Vagina (tissue), 2 donors: ENCODE data around the gene LZTFL1.

Experiments used
- CTCF ChIP-seq, 3 experiments: fragments of 450-650 bp in 2 of 3; fragments of 200-600 bp in 1 of 3; sonication (generic) in 1 of 3; IDR thresholded peaks; one replicate each; pipeline ENCODE4 v1.5.1; 2017 to 2019; ENCODE audit warnings: antibody characterized with exemption in 3 of 3, mild to moderate bottlenecking in 2 of 3, moderate library complexity in 2 of 3
- POLR2A ChIP-seq, 2 donors: fragments of 450-650 bp; IDR thresholded peaks; one replicate each; pipeline ENCODE4 v1.6.1; 2017; ENCODE audit warnings: antibody characterized with exemption in 2 of 2, mild to moderate bottlenecking in 2 of 2, moderate library complexity in 2 of 2

- TF ChIP-seq POLR2A (IDR thresholded peaks at IDR 0.05) = no peak
- no peak for TF ChIP-seq CTCF (IDR thresholded peaks at IDR 0.05)
Measured at GRCh38 chr3:45816544-45816943, 25.4 kb downstream of the LZTFL1 start.
